Natural killer cell treated with Interleukin-12 subunit alpha and Interleukin-12 subunit beta and Interleukin-15 and Interleukin-18, amount 100 ng/mL, for 72 hours (primary cell): ENCODE data around the gene ZNF705A. TPM values are rescaled to one million over a fixed set of nuclear protein-coding genes. Genes with fewer than 3 reads are reported as not detected.
"Not testable (repeated sequence)": the region's sequence is repeated elsewhere in the genome, so short reads cannot be mapped to it uniquely, and the experiment has no call there.

ENCODE experiments used
- ATAC-seq, 2 donors: fragments of 150-1000 bp; cut with Tn5 transposase in 1 of 2; sonication (Bioruptor Pico), chemical (Tn5 transposase) in 1 of 2; 2 replicates each; pipeline ENCODE4 v1.10.0; 2021
- DNase-seq: peaks from one replicate; pipeline ENCODE4 v3.0.0; 2022; ENCODE audit warnings: low spot score
- H3K27ac Mint-ChIP-seq, 2 donors: 1 replicate in 1 of 2; 2 replicates in 1 of 2; pipeline ENCODE4 v1.8.0; 2022; ENCODE audit warnings: mixed read lengths in 2 of 2, mild to moderate bottlenecking in 1 of 2, moderate library complexity in 1 of 2
- H3K27me3 Mint-ChIP-seq, 2 donors: 1 replicate in 1 of 2; 2 replicates in 1 of 2; pipeline ENCODE4 v1.8.0; 2022; ENCODE audit warnings: mixed read lengths in 2 of 2
- H3K36me3 Mint-ChIP-seq: one replicate; pipeline ENCODE4 v1.8.0; 2022; ENCODE audit warnings: mixed read lengths
- H3K4me1 Mint-ChIP-seq, 2 donors: 1 replicate in 1 of 2; 2 replicates in 1 of 2; pipeline ENCODE4 v1.8.0; 2022; ENCODE audit warnings: low read depth in 2 of 2, mixed read lengths in 2 of 2, mild to moderate bottlenecking in 1 of 2
- H3K4me3 Mint-ChIP-seq: one replicate; pipeline ENCODE4 v1.8.0; 2022; ENCODE audit warnings: mixed read lengths
- H3K9me3 Mint-ChIP-seq: 2 replicates; pipeline ENCODE4 v1.8.0; 2022; ENCODE audit warnings: mixed read lengths
- total RNA-seq, 2 donors: library from RNA; stranded (reverse); gene quantifications; one replicate each; pipeline ENCODE4 v1.2.3, GENCODE V29; 2022

ZNF705A gene
- total RNA-seq = not detected

- Mint-ChIP-seq H3K27me3 (peaks cover 32 to 69% of the 10 kb centered on the region in 2 donors), H3K36me3 (no peaks in the 10 kb centered on the region), H3K4me3 (no peak within 1 kb of the TSS), H3K4me1 (no peaks in the 10 kb centered on the region), H3K27ac (no peak within 1 kb of the TSS), H3K9me3 (no peaks in the 10 kb centered on the region)
- no peak for ATAC-seq
- DNase-seq = no peak
Measured at GRCh38 chr12:8156845-8157244, at the start of gene ZNF705A. Gene ZNF705A (plus strand): TSS chr12:8157015. CDS start chr12:8172626, 15,611 bp downstream.

GRCh38 chr12:8108808-8109398 is 47.9 kb upstream of the ZNF705A start:
- H3K27ac Mint-ChIP-seq = no peak overlapping the region
- H3K9me3 Mint-ChIP-seq = no peaks in the 10 kb centered on the region
- H3K4me1 Mint-ChIP-seq = peaks cover 0 to 3% of the 10 kb centered on the region in 2 donors
- DNase-seq = peak; percentile 83
- H3K36me3 Mint-ChIP-seq = peaks cover 12% of the 10 kb centered on the region
- no peaks in the 10 kb centered on the region for H3K27me3 Mint-ChIP-seq
- H3K4me3 Mint-ChIP-seq = no peak overlapping the region
- ATAC-seq = peak in 1 of 2 donors; percentile 70

- not testable (repeated sequence) for ATAC-seq
Measured at GRCh38 chr12:8113117-8113516, 43.7 kb upstream of the ZNF705A start.

GRCh38 chr12:8120072-8120713 is 36.6 kb upstream of the ZNF705A start:
- H3K36me3 Mint-ChIP-seq = no peaks in the 10 kb centered on the region
- no peak for DNase-seq
- no peaks in the 10 kb centered on the region for H3K9me3 Mint-ChIP-seq
- no peak overlapping the region for H3K27ac Mint-ChIP-seq
- no peaks in the 10 kb centered on the region for H3K4me1 Mint-ChIP-seq
- no peaks in the 10 kb centered on the region for H3K27me3 Mint-ChIP-seq
- ATAC-seq = no peak
- no peak overlapping the region for H3K4me3 Mint-ChIP-seq

More at GRCh38 chr12:8113117-8113516, 43.7 kb upstream of the ZNF705A start:
- not testable (repeated sequence) for H3K9me3 Mint-ChIP-seq, H3K27me3 Mint-ChIP-seq, H3K4me1 Mint-ChIP-seq, DNase-seq, H3K4me3 Mint-ChIP-seq, H3K36me3 Mint-ChIP-seq, H3K27ac Mint-ChIP-seq

- Mint-ChIP-seq H3K27ac (peak within 1 kb of the TSS in 1 of 2 donors; percentile 7), H3K27me3 (no peaks in the 10 kb centered on the region), H3K9me3 (no peaks in the 10 kb centered on the region), H3K36me3 (no peaks in the 10 kb centered on the region), H3K4me1 (peaks cover 9 to 10% of the 10 kb centered on the region in 2 donors), H3K4me3 (no peak within 1 kb of the TSS)
- no peak for DNase-seq
- ATAC-seq = no peak
Measured at GRCh38 chr12:8123124-8123912, 33.5 kb upstream of the ZNF705A start, which contains the start of gene CLEC4A. Gene CLEC4A (plus strand): TSS chr12:8123617. CDS start chr12:8123879, 262 bp downstream.

- peak overlapping the region; percentile 1 to 15 for H3K27ac Mint-ChIP-seq
- ATAC-seq (peak in 1 of 2 donors; percentile 81), DNase-seq (no peak)
- H3K4me3 Mint-ChIP-seq = no peak overlapping the region
- no peaks in the 10 kb centered on the region for H3K9me3 Mint-ChIP-seq
- no peaks in the 10 kb centered on the region for H3K36me3 Mint-ChIP-seq
- no peaks in the 10 kb centered on the region for H3K27me3 Mint-ChIP-seq
- peaks cover 9 to 10% of the 10 kb centered on the region in 2 donors for H3K4me1 Mint-ChIP-seq
Measured at GRCh38 chr12:8127138-8127537, 29.7 kb upstream of the ZNF705A start.

GRCh38 chr12:8133636-8134397 is 23.0 kb upstream of the ZNF705A start:
- not testable (repeated sequence) for H3K27me3 Mint-ChIP-seq, H3K9me3 Mint-ChIP-seq, H3K36me3 Mint-ChIP-seq, H3K27ac Mint-ChIP-seq, DNase-seq, H3K4me3 Mint-ChIP-seq, H3K4me1 Mint-ChIP-seq
- ATAC-seq = peak in 1 of 2 donors; percentile 49

- H3K4me3 Mint-ChIP-seq, ATAC-seq, H3K4me1 Mint-ChIP-seq, H3K36me3 Mint-ChIP-seq, DNase-seq, H3K9me3 Mint-ChIP-seq, H3K27me3 Mint-ChIP-seq, H3K27ac Mint-ChIP-seq: not testable (repeated sequence)
Measured at GRCh38 chr12:8134398-8134930, 22.4 kb upstream of the ZNF705A start.

GRCh38 chr12:8141647-8142046 is 15.2 kb upstream of the ZNF705A start:
- H3K9me3 Mint-ChIP-seq, H3K4me1 Mint-ChIP-seq, H3K4me3 Mint-ChIP-seq, DNase-seq, ATAC-seq, H3K27ac Mint-ChIP-seq: not testable (repeated sequence)
- Mint-ChIP-seq H3K36me3 (peaks cover 20% of the 10 kb centered on the region), H3K27me3 (peaks cover 10 to 15% of the 10 kb centered on the region in 2 donors)

- Mint-ChIP-seq H3K4me1 (no peaks in the 10 kb centered on the region), H3K36me3 (peaks cover 13% of the 10 kb centered on the region), H3K27me3 (peaks cover 18 to 28% of the 10 kb centered on the region in 2 donors), H3K27ac (no peak overlapping the region), H3K4me3 (no peak overlapping the region), H3K9me3 (peaks cover 4% of the 10 kb centered on the region)
- ATAC-seq = no peak
- no peak for DNase-seq
Measured at GRCh38 chr12:8143261-8143660, 13.6 kb upstream of the ZNF705A start.

- ATAC-seq (no peak), DNase-seq (no peak)
- no peak overlapping the region for H3K27ac Mint-ChIP-seq
- no peaks in the 10 kb centered on the region for H3K4me1 Mint-ChIP-seq
- no peak overlapping the region for H3K4me3 Mint-ChIP-seq
- H3K36me3 Mint-ChIP-seq = peaks cover 7% of the 10 kb centered on the region
- peaks cover 4% of the 10 kb centered on the region for H3K9me3 Mint-ChIP-seq
- H3K27me3 Mint-ChIP-seq = peaks cover 30 to 32% of the 10 kb centered on the region in 2 donors
Measured at GRCh38 chr12:8145754-8146441, 10.9 kb upstream of the ZNF705A start.

- no peak overlapping the region for H3K27ac Mint-ChIP-seq
- no peak for DNase-seq
- H3K9me3 Mint-ChIP-seq = peaks cover 4% of the 10 kb centered on the region
- H3K36me3 Mint-ChIP-seq = peaks cover 7% of the 10 kb centered on the region
- peaks cover 34 to 37% of the 10 kb centered on the region in 2 donors for H3K27me3 Mint-ChIP-seq
- no peaks in the 10 kb centered on the region for H3K4me1 Mint-ChIP-seq
- H3K4me3 Mint-ChIP-seq = no peak overlapping the region
- ATAC-seq = no peak
Measured at GRCh38 chr12:8146442-8146771, 10.4 kb upstream of the ZNF705A start.

GRCh38 chr12:8154526-8154925 is 2.3 kb upstream of the ZNF705A start:
- no peaks in the 10 kb centered on the region for H3K9me3 Mint-ChIP-seq
- H3K4me1 Mint-ChIP-seq = no peaks in the 10 kb centered on the region
- peaks cover 39 to 59% of the 10 kb centered on the region in 2 donors for H3K27me3 Mint-ChIP-seq
- no peaks in the 10 kb centered on the region for H3K36me3 Mint-ChIP-seq
- no peak overlapping the region for H3K27ac Mint-ChIP-seq
- ATAC-seq (no peak), DNase-seq (no peak)
- H3K4me3 Mint-ChIP-seq = no peak overlapping the region
